ENCODE data around the gene PRMT6. TPM values are rescaled to one million over a fixed set of nuclear protein-coding genes. Genes with fewer than 3 reads are reported as not detected.

PRMT6 gene
- total and polyA plus RNA-seq, 2 donors (not counting 3 experiments of a cell fraction or from before 2014, with no cell fraction given): 8.4 to 12.5 TPM

DNA sequence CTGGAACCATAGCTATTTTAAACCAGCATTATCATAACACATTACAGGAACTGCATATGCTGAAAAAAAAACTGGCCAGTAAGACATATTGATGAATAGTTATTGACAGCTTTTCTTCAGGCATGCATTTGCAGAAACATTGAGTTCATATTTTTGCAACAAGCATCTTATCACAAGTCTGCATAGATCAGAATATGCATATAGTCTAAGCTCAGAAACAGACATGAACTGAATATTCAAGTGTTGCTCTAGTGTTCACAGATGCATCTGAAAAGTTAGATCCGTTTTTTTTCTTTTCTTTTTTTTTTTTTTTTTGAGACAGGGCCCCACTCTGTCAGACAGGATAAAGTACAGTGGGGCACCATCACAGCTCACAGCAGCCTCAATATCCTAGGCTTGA, 22.8 kb downstream of the PRMT6 start:
- Histone ChIP-seq H3K4me1 (ENCODE audit: control insufficient read depth, extremely low read depth, insufficient read depth, low read length) (no peaks in the 10 kb centered on the region), H3K4me3 (replicated peaks in 1 of 3; ENCODE audit: insufficient read depth in 1 of 3, low read depth in 1 of 3, low read length in 3 of 3) (no peak overlapping the region), H4K20me1 (replicated peaks; ENCODE audit: control insufficient read depth, extremely low read depth, insufficient read depth, low read length) (no peaks in the 10 kb centered on the region), H3K36me3 (ENCODE audit: control insufficient read depth in 2 of 2, extremely low read depth in 1 of 2, insufficient read depth in 2 of 2, low read length in 2 of 2) (no peaks in the 10 kb centered on the region), H3K9me3 (replicated peaks; ENCODE audit: control insufficient read depth, insufficient read depth, low read length) (no peaks in the 10 kb centered on the region), H3K9ac (replicated peaks; ENCODE audit: extremely low read depth, insufficient read depth, low read length) (no peak overlapping the region), H3K4me2 (ENCODE audit: insufficient read depth, low read length) (no peak overlapping the region), H2AFZ (ENCODE audit: low read depth, low read length) (no peak overlapping the region), H3K27ac (ENCODE audit: insufficient read depth, low read depth, low read length) (no peak overlapping the region), H3K79me2 (ENCODE audit: control insufficient read depth, insufficient read depth, low read length) (no peaks in the 10 kb centered on the region), H3K27me3 (ENCODE audit: control insufficient read depth in 2 of 2, insufficient read depth in 2 of 2, low read length in 2 of 2) (no peaks in the 10 kb centered on the region), H3K9me1 (replicated peaks; ENCODE audit: control insufficient read depth, extremely low read depth, insufficient read depth, low read length) (no peaks in the 10 kb centered on the region)
- DNase-seq (ENCODE audit: low read depth, low spot score) (no peak), FAIRE-seq (no peak)
- no TSS peak for BruUV-seq (replicated peaks)
- CTCF ChIA-PET: no interaction called here
- intact Hi-C loops (cut with micrococcal nuclease) (no loop called here), dilution Hi-C loops (cut with MboI; ENCODE audit: extremely low pct_ligation_motif_present, low sequenced_read_pairs) (no loop called here)
- POLR2A ChIA-PET: no interaction called here
- no peak for TF ChIP-seq FOS (IDR thresholded peaks at IDR 0.05; ENCODE audit: borderline replicate concordance, insufficient read depth, low read length)
- no peak for TF ChIP-seq POLR2A (IDR thresholded peaks at IDR 0.05; ENCODE audit: low read depth, low read length)
- TF ChIP-seq, protein P1, sequence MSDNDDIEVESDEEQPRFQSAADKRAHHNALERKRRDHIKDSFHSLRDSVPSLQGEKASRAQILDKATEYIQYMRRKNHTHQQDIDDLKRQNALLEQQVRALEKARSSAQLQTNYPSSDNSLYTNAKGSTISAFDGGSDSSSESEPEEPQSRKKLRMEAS (IDR thresholded peaks at IDR 0.05; ENCODE audit: insufficient read depth, insufficient read length): no peak
- no peak for TF ChIP-seq POLR2AphosphoS5 (IDR thresholded peaks at IDR 0.05; ENCODE audit: insufficient read depth, low read depth, low read length)
- TF ChIP-seq GATA2 (IDR thresholded peaks at IDR 0.05; ENCODE audit: insufficient read depth, insufficient read length, low read depth, low read length): no peak
- no peak for TF ChIP-seq JUN (IDR thresholded peaks at IDR 0.05; ENCODE audit: borderline replicate concordance, insufficient read depth, insufficient read length, low read depth)
- TF ChIP-seq CTCF (IDR thresholded peaks at IDR 0.05; ENCODE audit: extremely low read depth in 1 of 2, insufficient read depth in 1 of 2, low read depth in 1 of 2, low read length in 2 of 2): no peak
- no peak for TF ChIP-seq MYC (IDR thresholded peaks at IDR 0.05; ENCODE audit: low read depth, low read length)
- TF ChIP-seq EZH2 (IDR thresholded peaks at IDR 0.05; ENCODE audit: borderline replicate concordance, low read depth, low read length, severe bottlenecking): no peak

Measured in endothelial cell of umbilical vein (primary cell).